GM21825 (cell line): Measurements from ENCODE around the gene GLYR1.
A peak's percentile ranks its signal among the peaks of the same experiment; 100 is the strongest.
"Not testable (repeated sequence)": the region's sequence is repeated elsewhere in the genome, so short reads cannot be mapped to it uniquely, and the experiment has no call there.

ENCODE experiments used
- ATAC-seq: cut with Tn5 transposase; IDR thresholded peaks from one replicate; pipeline ENCODE4 v1.9.1; 2021; ENCODE audit warnings: mild to moderate bottlenecking, moderate library complexity; ENCODE audit not compliant: unreplicated experiment

Gene GLYR1

GRCh38 chr16:4846901-4847773 is at the start of gene GLYR1, which contains the start of gene UBN1:
TSS of gene GLYR1 (minus strand) at chr16:4847288. CDS start at chr16:4847265, 23 bp downstream.
TSS of gene UBN1 (plus strand) at chr16:4847481. CDS start at chr16:4852918, 5,437 bp downstream.
- ATAC-seq: peak; percentile 88

GRCh38 chr16:4896761-4897160 is 49.7 kb upstream of the GLYR1 start:
- not testable (repeated sequence) for ATAC-seq

DNA sequence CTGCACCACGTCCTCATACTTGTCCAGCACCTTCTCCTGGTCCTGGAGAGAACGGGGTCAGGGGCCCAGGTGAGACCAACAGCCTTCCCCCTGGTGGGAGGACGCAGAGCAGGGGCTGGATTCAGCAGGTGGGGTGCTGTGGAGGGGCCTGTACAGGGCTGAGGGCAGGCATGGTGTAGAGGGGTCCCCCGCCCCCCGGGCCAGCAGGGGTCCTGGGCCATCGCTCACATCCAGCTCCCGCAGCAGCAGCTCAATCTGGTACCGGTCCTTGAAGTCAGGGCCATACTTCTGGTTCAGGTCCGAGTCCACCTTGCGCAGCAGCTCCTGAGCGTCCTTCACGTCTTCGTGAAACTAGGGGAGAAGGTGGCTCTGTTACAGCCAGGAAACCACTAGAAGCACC is 48.3 kb upstream of the GLYR1 start:
- no peak for ATAC-seq

DNA sequence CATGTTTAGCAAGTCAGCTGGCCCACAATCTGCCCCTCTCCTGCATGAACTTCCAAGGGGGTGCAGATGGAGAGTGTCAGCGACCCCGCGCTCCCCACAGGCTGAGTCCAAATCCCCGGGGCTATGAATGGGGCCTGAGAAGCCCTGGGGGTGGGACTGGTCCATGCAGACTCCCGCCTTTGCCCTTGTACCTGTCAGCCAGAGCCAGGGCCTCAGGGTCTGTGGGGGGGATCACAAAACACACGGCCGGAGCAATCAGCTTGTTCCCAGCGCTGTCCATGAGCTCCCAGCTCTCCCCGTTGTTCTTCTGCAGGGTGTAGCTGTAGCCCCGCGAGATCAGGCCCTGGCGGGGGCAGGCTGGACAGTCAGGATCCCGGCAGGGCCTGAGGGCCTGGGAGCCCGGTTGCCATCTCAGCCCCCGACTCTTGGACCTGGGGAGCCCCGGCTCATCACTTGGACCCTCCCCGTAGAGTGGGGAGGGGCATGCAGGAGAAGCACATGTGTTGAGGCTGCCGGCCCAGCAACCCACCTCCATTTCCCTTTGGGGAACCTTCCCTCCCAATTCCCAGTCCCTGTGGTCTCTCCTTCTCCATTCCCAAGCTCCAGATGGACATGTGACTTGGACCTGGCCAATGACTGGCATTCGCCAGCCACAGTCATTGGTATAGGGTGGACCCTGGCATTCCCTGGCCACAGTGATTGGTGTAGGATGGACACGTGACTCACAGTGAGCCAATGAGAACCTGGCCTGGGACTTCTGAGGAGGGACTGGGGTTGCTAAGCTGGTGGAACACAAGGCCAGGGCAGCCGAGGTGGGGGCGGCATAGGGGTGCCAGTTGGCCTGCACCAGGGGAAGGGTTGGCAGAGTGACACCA is 47.4 kb upstream of the GLYR1 start:
- ATAC-seq: no peak

GRCh38 chr16:4893103-4893862 is 46.2 kb upstream of the GLYR1 start:
- ATAC-seq: no peak

- ATAC-seq: no peak
Measured at GRCh38 chr16:4892361-4893102, 45.4 kb upstream of the GLYR1 start.

DNA sequence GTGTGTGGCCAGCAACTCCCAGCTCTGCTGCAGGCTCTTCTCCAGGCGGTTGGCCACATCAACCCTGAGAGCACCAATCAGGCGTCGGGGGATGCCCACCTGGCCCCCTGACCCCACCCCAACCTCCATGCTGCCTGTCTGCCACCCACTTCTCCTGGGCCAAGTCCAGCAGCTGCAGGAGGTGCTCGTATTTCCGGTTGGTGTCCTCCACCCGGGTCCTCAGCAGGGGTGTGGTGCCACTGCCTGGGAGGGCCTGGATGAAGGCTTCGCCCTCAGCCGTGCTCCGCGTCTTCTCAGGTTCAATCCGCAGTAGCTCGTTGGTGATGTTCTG is 44.8 kb upstream of the GLYR1 start:
- ATAC-seq: no peak

GRCh38 chr16:4891097-4891885 is 44.2 kb upstream of the GLYR1 start:
- ATAC-seq: no peak

DNA sequence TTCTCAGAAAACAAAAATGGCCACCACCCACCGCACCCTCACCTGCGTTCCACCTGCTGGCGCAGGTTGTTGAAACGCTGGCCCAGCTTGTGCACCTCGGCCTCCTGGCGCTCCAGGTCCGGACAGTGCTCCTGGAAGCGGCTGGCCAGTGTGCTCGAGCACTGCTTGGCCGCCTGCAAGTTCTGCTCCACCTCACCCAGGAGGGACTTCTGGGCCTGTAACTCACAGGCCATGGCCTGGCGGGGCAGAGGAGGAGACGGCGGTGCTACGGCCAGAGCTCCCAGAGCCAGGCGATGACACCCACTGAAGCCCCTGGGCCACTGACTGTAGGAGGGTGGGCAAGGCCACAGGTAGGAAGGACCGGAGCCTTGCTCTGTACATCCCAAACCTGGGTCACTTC is 43.6 kb upstream of the GLYR1 start:
- no peak for ATAC-seq

- no peak for ATAC-seq
Measured at GRCh38 chr16:4890026-4890425, 42.9 kb upstream of the GLYR1 start.

DNA sequence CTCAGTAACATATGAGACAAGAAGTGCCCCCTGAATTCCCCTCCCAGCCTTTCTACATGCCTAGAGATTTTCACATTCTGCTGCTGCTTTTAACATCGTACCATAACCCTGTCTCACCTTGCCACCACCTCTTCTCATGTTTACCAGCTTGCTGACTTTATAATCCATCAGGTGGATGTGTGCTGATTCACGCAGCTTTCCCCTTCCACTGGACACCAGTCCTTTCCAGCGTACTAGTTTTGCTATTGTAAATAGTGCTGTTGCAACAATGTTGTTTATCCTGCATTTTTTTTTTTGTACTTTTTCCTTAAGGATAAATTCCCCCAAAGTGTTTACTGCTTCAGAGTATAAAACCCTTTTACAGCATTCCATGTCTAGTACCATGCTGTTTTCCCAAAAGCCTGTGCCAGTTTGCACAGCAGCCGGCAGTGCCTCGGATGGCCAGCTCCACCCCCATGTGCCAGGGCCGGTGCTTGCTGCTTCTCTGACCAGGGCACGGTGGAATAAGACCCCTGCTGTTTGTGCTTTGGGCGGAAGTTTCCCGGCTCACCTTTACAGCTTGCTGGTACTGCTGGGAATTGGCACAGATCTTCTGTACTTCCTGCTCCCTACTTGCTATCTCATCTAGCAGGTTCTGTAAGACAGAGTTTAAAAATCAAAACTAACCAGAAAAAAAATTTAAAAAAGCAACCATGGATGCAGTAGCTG is 41.5 kb upstream of the GLYR1 start:
- ATAC-seq: no peak

GRCh38 chr16:4886151-4886550 is 39.1 kb upstream of the GLYR1 start:
- no peak for ATAC-seq

GRCh38 chr16:4884972-4885874 is 38.1 kb upstream of the GLYR1 start:
- ATAC-seq: no peak

GRCh38 chr16:4884209-4884608 is 37.1 kb upstream of the GLYR1 start:
- no peak for ATAC-seq

GRCh38 chr16:4883501-4883900 is 36.4 kb upstream of the GLYR1 start:
- ATAC-seq: no peak

DNA sequence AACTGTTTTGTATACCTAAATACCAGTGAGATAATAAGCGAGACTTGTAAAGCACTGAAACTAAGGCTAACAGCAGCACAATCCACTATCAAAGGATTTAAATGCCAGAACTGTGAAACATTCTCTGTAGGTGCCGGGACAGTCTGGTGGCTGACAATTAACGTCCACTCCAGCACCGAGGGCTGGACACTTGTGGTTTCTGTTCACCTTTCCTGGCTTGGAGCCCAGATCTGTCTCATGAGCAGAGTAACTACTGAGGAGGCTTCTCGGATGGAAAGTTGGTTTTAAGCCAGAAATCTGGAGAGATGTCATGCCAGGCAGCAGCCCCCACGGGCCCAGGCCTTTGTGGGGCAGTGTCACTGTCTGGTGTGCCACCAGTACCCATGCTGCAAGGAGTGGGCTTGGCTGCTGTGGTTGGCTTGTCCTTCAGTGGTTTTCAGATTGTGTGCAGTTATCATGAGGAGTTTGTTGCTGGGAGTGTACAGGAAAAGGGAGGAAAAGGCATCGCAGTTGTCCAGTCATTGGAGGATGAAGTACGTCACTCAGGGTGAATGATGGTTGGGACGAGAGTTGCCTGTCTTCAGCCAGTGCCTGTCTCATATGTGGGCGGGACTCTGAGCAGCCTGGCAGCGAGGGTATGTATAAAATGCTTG is 35.7 kb upstream of the GLYR1 start:
- ATAC-seq: no peak

DNA sequence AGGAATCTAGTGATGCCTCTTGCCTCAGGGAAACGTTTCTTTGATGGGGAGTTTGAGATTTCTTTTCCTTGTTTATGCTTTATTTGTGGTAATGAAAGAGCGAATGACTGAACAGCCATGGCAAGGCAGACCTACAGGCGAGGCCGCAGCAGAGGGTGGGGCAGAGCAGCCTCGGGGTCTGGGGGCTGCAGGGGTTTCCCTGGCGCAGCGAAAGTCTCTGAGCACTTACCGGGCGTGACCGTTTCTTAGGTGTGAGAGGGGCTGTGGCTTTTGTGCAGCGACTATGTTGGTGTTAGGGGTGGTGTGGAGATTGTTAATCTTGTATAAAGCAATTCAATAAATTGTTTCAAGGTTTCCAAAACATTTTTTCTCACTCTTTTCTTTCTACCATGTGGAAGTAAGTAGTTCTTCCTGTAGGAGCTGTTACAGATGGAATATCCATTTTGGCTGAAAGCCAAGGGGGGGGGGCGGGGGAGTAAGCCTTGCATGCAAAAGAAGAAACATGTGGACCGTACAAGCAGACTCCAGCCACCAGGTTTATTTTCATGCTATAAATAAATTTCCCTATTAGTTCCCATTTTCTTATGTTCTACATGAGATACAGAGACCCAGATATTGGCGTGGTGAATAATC is 35.0 kb upstream of the GLYR1 start:
- no peak for ATAC-seq
